ENCODE results near the gene RGS19. TPM values are rescaled to one million over a fixed set of nuclear protein-coding genes. Genes with fewer than 3 reads are reported as not detected.

Gene RGS19
- total and polyA plus RNA-seq, 4 donors = 4.9 to 12.9 (median 6.3) TPM

- Histone ChIP-seq H3K9me3 (ENCODE audit: control insufficient read depth in 4 of 4, low read length in 3 of 4) (no peaks in the 10 kb centered on the region), H3K4me3 (ENCODE audit: low read depth in 1 of 3, low read length in 3 of 3) (no peak overlapping the region), H3K27me3 (ENCODE audit: control insufficient read depth in 4 of 4, insufficient read depth in 4 of 4, low read length in 3 of 4) (peaks cover 0 to 6% (median 0%) of the 10 kb centered on the region in 4 donors), H3K4me1 (ENCODE audit: control insufficient read depth in 4 of 4, insufficient read depth in 4 of 4, low read length in 3 of 4) (peaks cover 14 to 35% (median 19%) of the 10 kb centered on the region in 4 donors), H3K27ac (ENCODE audit: low read depth in 1 of 2, low read length in 2 of 2) (no peak overlapping the region), H3K36me3 (ENCODE audit: control insufficient read depth in 4 of 4, insufficient read depth in 3 of 4, low read depth in 1 of 4, low read length in 3 of 4) (no peaks in the 10 kb centered on the region), H3K9ac (ENCODE audit: low read depth in 1 of 2, low read length in 2 of 2) (no peak overlapping the region)
- WGBS = 24% methylated on average over 13 of the region's 13 CpGs
- DNase-seq (ENCODE audit: low spot score) = no peak
- TF ChIP-seq ZBTB33 (IDR thresholded peaks at IDR 0.05) = no peak
- no peak for TF ChIP-seq NR2F2 (IDR thresholded peaks at IDR 0.05)
- no peak for TF ChIP-seq RAD21 (IDR thresholded peaks at IDR 0.05)
- no peak for TF ChIP-seq GABPA (IDR thresholded peaks at IDR 0.05 in 1 of 2, conservative IDR thresholded peaks at IDR 0.05 in 1 of 2)
- TF ChIP-seq, protein P1, sequence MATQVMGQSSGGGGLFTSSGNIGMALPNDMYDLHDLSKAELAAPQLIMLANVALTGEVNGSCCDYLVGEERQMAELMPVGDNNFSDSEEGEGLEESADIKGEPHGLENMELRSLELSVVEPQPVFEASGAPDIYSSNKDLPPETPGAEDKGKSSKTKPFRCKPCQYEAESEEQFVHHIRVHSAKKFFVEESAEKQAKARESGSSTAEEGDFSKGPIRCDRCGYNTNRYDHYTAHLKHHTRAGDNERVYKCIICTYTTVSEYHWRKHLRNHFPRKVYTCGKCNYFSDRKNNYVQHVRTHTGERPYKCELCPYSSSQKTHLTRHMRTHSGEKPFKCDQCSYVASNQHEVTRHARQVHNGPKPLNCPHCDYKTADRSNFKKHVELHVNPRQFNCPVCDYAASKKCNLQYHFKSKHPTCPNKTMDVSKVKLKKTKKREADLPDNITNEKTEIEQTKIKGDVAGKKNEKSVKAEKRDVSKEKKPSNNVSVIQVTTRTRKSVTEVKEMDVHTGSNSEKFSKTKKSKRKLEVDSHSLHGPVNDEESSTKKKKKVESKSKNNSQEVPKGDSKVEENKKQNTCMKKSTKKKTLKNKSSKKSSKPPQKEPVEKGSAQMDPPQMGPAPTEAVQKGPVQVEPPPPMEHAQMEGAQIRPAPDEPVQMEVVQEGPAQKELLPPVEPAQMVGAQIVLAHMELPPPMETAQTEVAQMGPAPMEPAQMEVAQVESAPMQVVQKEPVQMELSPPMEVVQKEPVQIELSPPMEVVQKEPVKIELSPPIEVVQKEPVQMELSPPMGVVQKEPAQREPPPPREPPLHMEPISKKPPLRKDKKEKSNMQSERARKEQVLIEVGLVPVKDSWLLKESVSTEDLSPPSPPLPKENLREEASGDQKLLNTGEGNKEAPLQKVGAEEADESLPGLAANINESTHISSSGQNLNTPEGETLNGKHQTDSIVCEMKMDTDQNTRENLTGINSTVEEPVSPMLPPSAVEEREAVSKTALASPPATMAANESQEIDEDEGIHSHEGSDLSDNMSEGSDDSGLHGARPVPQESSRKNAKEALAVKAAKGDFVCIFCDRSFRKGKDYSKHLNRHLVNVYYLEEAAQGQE (IDR thresholded peaks at IDR 0.05) = no peak
- no peak for TF ChIP-seq TAF1 (conservative IDR thresholded peaks at IDR 0.05)
- TF ChIP-seq FOXA2 (IDR thresholded peaks at IDR 0.05) = no peak
- no peak for TF ChIP-seq SP1 (IDR thresholded peaks at IDR 0.05)
- TF ChIP-seq JUND (IDR thresholded peaks at IDR 0.05) = no peak
Measured at GRCh38 chr20:64082126-64082731, 2.9 kb upstream of the RGS19 start.

GRCh38 chr20:64081624-64081964 is 2.3 kb upstream of the RGS19 start:
- no peak for DNase-seq (ENCODE audit: low spot score)
- TF ChIP-seq JUND (IDR thresholded peaks at IDR 0.05) (no peak), YY1 (IDR thresholded peaks at IDR 0.05) (no peak), FOXA2 (IDR thresholded peaks at IDR 0.05) (no peak), HNF4G (IDR thresholded peaks at IDR 0.05) (no peak), HNF4A (conservative IDR thresholded peaks at IDR 0.05) (no peak), RXRA (IDR thresholded peaks at IDR 0.05) (no peak), SP1 (IDR thresholded peaks at IDR 0.05) (no peak), GABPA (IDR thresholded peaks at IDR 0.05 in 1 of 2, conservative IDR thresholded peaks at IDR 0.05 in 1 of 2) (no peak), ZBTB33 (IDR thresholded peaks at IDR 0.05) (no peak), NR2F2 (IDR thresholded peaks at IDR 0.05) (no peak), EGR1 (IDR thresholded peaks at IDR 0.05; ENCODE audit: low read depth in 2 of 2) (no peak), TAF1 (conservative IDR thresholded peaks at IDR 0.05) (no peak), RAD21 (IDR thresholded peaks at IDR 0.05) (no peak), FOXA1 (IDR thresholded peaks at IDR 0.05) (no peak)
- TF ChIP-seq, protein P2, sequence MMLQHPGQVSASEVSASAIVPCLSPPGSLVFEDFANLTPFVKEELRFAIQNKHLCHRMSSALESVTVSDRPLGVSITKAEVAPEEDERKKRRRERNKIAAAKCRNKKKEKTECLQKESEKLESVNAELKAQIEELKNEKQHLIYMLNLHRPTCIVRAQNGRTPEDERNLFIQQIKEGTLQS (IDR thresholded peaks at IDR 0.05) = no peak
- TF ChIP-seq, protein P3, sequence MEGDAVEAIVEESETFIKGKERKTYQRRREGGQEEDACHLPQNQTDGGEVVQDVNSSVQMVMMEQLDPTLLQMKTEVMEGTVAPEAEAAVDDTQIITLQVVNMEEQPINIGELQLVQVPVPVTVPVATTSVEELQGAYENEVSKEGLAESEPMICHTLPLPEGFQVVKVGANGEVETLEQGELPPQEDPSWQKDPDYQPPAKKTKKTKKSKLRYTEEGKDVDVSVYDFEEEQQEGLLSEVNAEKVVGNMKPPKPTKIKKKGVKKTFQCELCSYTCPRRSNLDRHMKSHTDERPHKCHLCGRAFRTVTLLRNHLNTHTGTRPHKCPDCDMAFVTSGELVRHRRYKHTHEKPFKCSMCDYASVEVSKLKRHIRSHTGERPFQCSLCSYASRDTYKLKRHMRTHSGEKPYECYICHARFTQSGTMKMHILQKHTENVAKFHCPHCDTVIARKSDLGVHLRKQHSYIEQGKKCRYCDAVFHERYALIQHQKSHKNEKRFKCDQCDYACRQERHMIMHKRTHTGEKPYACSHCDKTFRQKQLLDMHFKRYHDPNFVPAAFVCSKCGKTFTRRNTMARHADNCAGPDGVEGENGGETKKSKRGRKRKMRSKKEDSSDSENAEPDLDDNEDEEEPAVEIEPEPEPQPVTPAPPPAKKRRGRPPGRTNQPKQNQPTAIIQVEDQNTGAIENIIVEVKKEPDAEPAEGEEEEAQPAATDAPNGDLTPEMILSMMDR (IDR thresholded peaks at IDR 0.05; ENCODE audit: low read depth, low read length, missing input control) = no peak
- TF ChIP-seq, protein P1 (IDR thresholded peaks at IDR 0.05) = no peak
- TF ChIP-seq, protein P4, sequence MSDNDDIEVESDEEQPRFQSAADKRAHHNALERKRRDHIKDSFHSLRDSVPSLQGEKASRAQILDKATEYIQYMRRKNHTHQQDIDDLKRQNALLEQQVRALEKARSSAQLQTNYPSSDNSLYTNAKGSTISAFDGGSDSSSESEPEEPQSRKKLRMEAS (IDR thresholded peaks at IDR 0.05) = no peak
- Histone ChIP-seq H3K27me3 (ENCODE audit: control insufficient read depth in 4 of 4, insufficient read depth in 4 of 4, low read length in 3 of 4) (peaks cover 0 to 6% (median 0%) of the 10 kb centered on the region in 4 donors), H3K4me1 (ENCODE audit: control insufficient read depth in 4 of 4, insufficient read depth in 4 of 4, low read length in 3 of 4) (peaks cover 14 to 35% (median 19%) of the 10 kb centered on the region in 4 donors), H3K9me3 (ENCODE audit: control insufficient read depth in 4 of 4, low read length in 3 of 4) (no peaks in the 10 kb centered on the region), H3K4me3 (ENCODE audit: low read depth in 1 of 3, low read length in 3 of 3) (no peak overlapping the region), H3K9ac (ENCODE audit: low read depth in 1 of 2, low read length in 2 of 2) (no peak overlapping the region), H3K36me3 (ENCODE audit: control insufficient read depth in 4 of 4, insufficient read depth in 3 of 4, low read depth in 1 of 4, low read length in 3 of 4) (no peaks in the 10 kb centered on the region), H3K27ac (ENCODE audit: low read depth in 1 of 2, low read length in 2 of 2) (no peak overlapping the region)
- WGBS = 85% methylated on average over 6 of the region's 6 CpGs

All from liver (tissue), 9 donors.